GM10248 (cell line): ENCODE results near the gene LYPD6B.

Experiments used
- CTCF ChIA-PET: fragments of 300-600 bp; sonication (Branson Sonifier 250); formaldehyde crosslinking; extraction: SDS; loops from one replicate; lab custom pipeline; 2021; ENCODE audit warnings: antibody characterized with exemption; lab: Yijun Ruan, JAX
- POLR2A ChIA-PET: fragments of 350-650 bp; sonication (Branson Sonifier 250); formaldehyde crosslinking; extraction: SDS; loops from one replicate; lab custom pipeline; 2020; ENCODE audit warnings: antibody characterized with exemption; lab: Yijun Ruan, JAX
- DNase-seq: peaks from one replicate; pipeline ENCODE4 v3.0.0; 2012; ENCODE audit errors: extremely low spot score
- TF ChIP-seq, protein P1 (sequence below): IDR thresholded peaks from 2 replicates; pipeline ENCODE4 v1.5.1; 2012; ENCODE audit warnings: mild to moderate bottlenecking, low read depth; ENCODE audit errors: extremely low read depth, missing control alignments, control extremely low read depth

LYPD6B gene

DNA sequence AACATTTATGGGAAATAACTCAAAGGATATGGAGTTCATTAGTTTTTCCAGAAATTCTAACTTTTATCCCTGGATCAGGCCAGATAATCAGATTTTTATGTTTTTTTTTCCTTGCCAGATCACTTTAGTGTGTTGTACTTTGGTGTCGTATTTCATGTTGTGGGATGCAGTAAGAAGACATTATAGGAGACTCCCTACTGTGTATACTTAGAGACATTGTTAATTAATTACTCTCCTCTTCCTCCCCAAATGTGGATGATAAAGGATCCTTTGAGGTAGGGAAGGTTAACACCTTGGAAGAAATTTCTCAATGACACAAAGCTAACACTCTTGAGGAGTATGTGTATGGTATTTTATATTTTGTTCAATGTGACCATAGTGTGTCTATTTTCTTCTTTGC lies 120.5 kb downstream of the LYPD6B start:
- ChIA-PET CTCF (no interaction called here), POLR2A (no interaction called here)

DNA sequence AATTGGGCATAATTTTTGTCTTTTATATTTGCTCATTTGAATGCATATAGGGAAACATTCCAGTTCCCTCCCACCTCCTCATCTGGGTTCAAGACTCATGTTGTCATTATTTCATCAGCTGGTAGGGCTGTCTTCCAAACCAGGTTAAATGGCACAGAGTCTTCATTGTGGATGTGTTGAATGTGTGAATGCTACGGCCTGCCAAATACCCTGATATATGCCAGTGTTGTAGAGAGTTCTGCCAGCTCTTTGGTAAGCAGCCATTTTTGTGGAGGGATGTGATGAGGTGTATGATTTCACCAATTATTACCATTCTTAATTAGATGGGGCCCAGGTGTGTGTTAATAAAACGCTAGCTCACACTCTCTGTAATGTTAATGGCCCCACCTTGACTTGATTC lies 121.7 kb downstream of the LYPD6B start:
- ChIA-PET CTCF (no interaction called here), POLR2A (no interaction called here)
- no peak for DNase-seq
- TF ChIP-seq, protein P1, sequence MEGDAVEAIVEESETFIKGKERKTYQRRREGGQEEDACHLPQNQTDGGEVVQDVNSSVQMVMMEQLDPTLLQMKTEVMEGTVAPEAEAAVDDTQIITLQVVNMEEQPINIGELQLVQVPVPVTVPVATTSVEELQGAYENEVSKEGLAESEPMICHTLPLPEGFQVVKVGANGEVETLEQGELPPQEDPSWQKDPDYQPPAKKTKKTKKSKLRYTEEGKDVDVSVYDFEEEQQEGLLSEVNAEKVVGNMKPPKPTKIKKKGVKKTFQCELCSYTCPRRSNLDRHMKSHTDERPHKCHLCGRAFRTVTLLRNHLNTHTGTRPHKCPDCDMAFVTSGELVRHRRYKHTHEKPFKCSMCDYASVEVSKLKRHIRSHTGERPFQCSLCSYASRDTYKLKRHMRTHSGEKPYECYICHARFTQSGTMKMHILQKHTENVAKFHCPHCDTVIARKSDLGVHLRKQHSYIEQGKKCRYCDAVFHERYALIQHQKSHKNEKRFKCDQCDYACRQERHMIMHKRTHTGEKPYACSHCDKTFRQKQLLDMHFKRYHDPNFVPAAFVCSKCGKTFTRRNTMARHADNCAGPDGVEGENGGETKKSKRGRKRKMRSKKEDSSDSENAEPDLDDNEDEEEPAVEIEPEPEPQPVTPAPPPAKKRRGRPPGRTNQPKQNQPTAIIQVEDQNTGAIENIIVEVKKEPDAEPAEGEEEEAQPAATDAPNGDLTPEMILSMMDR: no peak

More for the DNA sequence above, 120.5 kb downstream of the LYPD6B start:
- TF ChIP-seq, protein P1: no peak
- no peak for DNase-seq

DNA sequence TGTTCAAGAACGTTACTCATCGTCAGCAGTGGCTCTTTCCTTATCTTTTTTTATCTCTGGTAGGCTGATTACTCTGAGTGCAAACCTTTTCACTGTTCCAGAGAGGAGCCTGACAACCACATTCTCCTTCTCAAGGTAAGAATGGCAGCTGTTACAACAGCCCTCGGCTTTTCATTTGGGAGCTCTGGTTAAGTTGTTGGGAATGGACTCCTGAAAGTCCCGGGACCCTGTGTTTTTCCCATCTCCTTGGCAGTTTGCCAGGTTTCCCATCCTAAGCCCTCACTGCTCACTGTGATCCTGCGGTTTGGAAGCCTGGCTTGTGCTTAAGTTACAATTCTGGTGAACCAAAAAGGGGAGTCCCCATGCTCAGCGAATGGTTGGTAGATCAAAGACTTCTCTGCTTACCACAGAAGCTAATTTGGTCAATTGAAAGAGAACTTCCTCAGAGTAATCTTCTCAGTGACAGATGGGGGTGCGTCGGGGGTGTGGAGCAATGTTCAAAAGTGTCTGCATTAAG lies 122.3 kb downstream of the LYPD6B start:
- ChIA-PET POLR2A (no interaction called here), CTCF (no interaction called here)
- peak; percentile 62 for DNase-seq
- TF ChIP-seq, protein P1: no peak

DNA sequence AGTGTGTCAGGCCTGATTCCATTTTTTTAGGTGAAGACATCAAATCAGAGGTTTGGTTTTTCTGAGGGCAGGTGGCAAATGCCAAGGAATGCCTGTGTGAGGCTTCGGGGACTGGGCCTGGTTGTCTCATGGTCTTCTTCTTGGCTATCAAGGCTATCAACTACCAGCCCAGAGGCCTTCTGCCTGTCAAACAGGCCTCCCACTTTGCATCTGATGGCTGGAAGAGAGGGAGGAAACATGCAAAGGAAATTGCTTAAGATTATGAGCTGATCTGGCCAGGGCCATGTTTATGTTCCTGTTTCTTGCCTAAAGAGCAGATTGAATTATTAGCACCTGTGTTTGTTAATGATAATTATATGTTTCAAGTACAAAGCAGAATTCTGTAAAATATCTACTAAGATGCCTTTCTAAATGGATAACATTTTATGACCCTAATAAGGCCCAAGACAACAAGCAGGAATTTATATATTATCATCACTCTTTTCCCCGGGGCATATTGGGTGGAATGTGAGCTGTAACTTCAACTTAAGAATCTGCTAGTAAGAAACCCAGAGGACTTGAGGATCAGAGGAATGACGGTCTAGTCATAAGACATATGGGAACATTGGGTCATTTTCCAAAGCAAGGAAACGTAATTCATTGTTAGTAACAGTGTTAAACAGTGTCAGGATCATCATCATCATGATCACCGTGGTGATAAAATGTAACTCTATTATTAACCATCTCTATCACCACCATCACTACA lies 123.2 kb downstream of the LYPD6B start:
- no peak for DNase-seq
- ChIA-PET POLR2A (no interaction called here), CTCF (no interaction called here)
- TF ChIP-seq, protein P1: no peak

DNA sequence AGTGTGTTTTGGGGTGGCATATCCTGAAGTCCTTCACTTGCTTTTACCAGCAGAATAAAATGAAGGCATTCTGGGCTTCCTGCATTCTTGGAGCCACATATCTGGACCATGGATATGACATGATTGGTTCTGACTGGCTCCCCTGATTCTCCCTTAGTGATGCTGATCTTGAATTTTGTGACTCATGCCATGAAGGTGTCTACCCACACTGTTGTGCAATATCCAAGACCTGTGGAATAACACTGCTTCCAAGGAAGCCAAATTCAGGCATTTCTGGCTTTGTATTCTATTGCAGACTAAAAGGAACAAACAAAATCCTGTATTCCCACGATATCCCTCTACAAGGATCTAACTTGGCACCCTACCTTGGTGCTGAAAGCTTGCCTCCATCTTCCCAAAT lies 125.8 kb downstream of the LYPD6B start:
- DNase-seq: no peak
- TF ChIP-seq, protein P1: no peak
- ChIA-PET CTCF (interaction anchor here (0.6 to 1.8 kb wide), 2 partner anchors 17 to 31 kb away, joined by 3 to 4 read pairs; no protein-coding TSS in a partner anchor), POLR2A (no interaction called here)

DNA sequence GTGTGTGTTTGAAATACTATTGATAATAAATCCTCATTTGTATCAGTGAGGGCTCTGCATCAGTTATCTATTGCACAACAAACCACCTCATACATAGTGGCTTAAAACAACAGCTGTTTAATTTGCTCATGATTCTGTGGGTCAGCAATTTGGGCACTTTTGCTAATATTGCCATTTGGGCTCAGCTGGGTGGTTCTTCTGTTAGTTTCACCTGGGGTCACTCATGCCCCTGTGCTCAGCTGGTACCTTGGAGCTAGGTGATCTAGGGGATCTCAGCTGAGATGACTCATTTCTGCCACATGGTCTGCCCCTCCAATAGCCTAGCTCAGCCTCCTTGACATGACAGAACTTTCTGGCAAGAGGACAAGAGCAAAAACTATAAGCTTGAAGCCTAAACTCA lies 126.3 kb downstream of the LYPD6B start:
- POLR2A ChIA-PET: no interaction called here
- DNase-seq: no peak
- TF ChIP-seq, protein P1: no peak
- CTCF ChIA-PET: interaction anchor here (0.6 to 1.8 kb wide), 2 partner anchors 17 to 30 kb away, joined by 3 to 4 read pairs; no protein-coding TSS in a partner anchor
